Measurements from ENCODE around the gene USP35. TPM values are rescaled to one million over a fixed set of nuclear protein-coding genes. Genes with fewer than 3 reads are reported as not detected.

The USP35 gene
- total and polyA plus RNA-seq, 2 experiments from 2014 or later = 2.7 to 7.0 TPM

- Histone ChIP-seq H3K27me3 (replicated peaks; ENCODE audit: insufficient read depth) (no peaks in the 10 kb centered on the region), H3K4me2 (ENCODE audit: unreplicated experiment) (no peak overlapping the region), H3K4me3 (no peak overlapping the region), H3K9ac (no peak overlapping the region), H3K4me1 (ENCODE audit: insufficient read depth) (no peaks in the 10 kb centered on the region), H3K9me3 (ENCODE audit: low read depth) (no peaks in the 10 kb centered on the region), H3F3A (ENCODE audit: insufficient read depth) (no peaks in the 10 kb centered on the region), H3K79me2 (ENCODE audit: insufficient read depth) (peaks cover 16% of the 10 kb centered on the region), H3K27ac (no peak overlapping the region), H3K36me3 (ENCODE audit: low read depth) (no peaks in the 10 kb centered on the region), H4K20me1 (ENCODE audit: insufficient read depth) (no peaks in the 10 kb centered on the region), H2AFZ (no peak overlapping the region), H3K9me2 (ENCODE audit: insufficient read depth) (no peaks in the 10 kb centered on the region)
- WGBS, 2 experiments (ENCODE audit: low coverage in 1 of 2, low lambda C conversion rate in 2 of 2, missing lambda C conversion rate in 2 of 2) = 92 to 93% methylated on average over 5 of the region's 5 CpGs
- TF ChIP-seq EZH2phosphoT487 (IDR thresholded peaks at IDR 0.05; ENCODE audit: insufficient read depth, low read depth) = no peak
- TF ChIP-seq EZH2 (IDR thresholded peaks at IDR 0.05; ENCODE audit: insufficient read depth, poor library complexity, severe bottlenecking) = no peak
- in situ Hi-C loops (cut with MboI) = no loop called here
- DNase-seq = no peak
Observed at GRCh38 chr11:78199653-78200015, 10.9 kb downstream of the USP35 start.

GRCh38 chr11:78200061-78200460 is 11.3 kb downstream of the USP35 start:
- Histone ChIP-seq H3K36me3 (ENCODE audit: low read depth) (no peaks in the 10 kb centered on the region), H3F3A (ENCODE audit: insufficient read depth) (no peaks in the 10 kb centered on the region), H2AFZ (no peak overlapping the region), H3K27me3 (replicated peaks; ENCODE audit: insufficient read depth) (no peaks in the 10 kb centered on the region), H3K9ac (no peak overlapping the region), H3K9me3 (ENCODE audit: low read depth) (no peaks in the 10 kb centered on the region), H3K9me2 (ENCODE audit: insufficient read depth) (no peaks in the 10 kb centered on the region), H3K4me2 (ENCODE audit: unreplicated experiment) (no peak overlapping the region), H3K79me2 (ENCODE audit: insufficient read depth) (peaks cover 11% of the 10 kb centered on the region), H3K27ac (no peak overlapping the region), H4K20me1 (ENCODE audit: insufficient read depth) (no peaks in the 10 kb centered on the region), H3K4me1 (ENCODE audit: insufficient read depth) (no peaks in the 10 kb centered on the region), H3K4me3 (no peak overlapping the region)
- no peak for DNase-seq
- 88 to 91% methylated on average over 4 of the region's 4 CpGs for WGBS, 2 experiments (ENCODE audit: low coverage in 1 of 2, low lambda C conversion rate in 2 of 2, missing lambda C conversion rate in 2 of 2)
- no peak for TF ChIP-seq EZH2 (IDR thresholded peaks at IDR 0.05; ENCODE audit: insufficient read depth, poor library complexity, severe bottlenecking)
- no peak for TF ChIP-seq EZH2phosphoT487 (IDR thresholded peaks at IDR 0.05; ENCODE audit: insufficient read depth, low read depth)
- in situ Hi-C loops (cut with MboI) = no loop called here

GRCh38 chr11:78200553-78200952 is 11.8 kb downstream of the USP35 start:
- no peaks in the 10 kb centered on the region for H3K36me3 ChIP-seq (ENCODE audit: low read depth)
- 93 to 95% methylated on average over 12 to 13 of the region's 13 CpGs for WGBS, 2 experiments (ENCODE audit: low coverage in 1 of 2, low lambda C conversion rate in 2 of 2, missing lambda C conversion rate in 2 of 2)

GRCh38 chr11:78201096-78201818 is 12.5 kb downstream of the USP35 start:
- 65 to 69% methylated on average over 9 of the region's 9 CpGs for WGBS, 2 experiments (ENCODE audit: low coverage in 1 of 2, low lambda C conversion rate in 2 of 2, missing lambda C conversion rate in 2 of 2)
- H3K27me3 ChIP-seq (replicated peaks; ENCODE audit: insufficient read depth) = no peaks in the 10 kb centered on the region
- no peaks in the 10 kb centered on the region for H3K9me2 ChIP-seq (ENCODE audit: insufficient read depth)
- no peak overlapping the region for H3K27ac ChIP-seq
- no peak overlapping the region for H3K4me3 ChIP-seq
- TF ChIP-seq EZH2 (IDR thresholded peaks at IDR 0.05; ENCODE audit: insufficient read depth, poor library complexity, severe bottlenecking) (no peak), EZH2phosphoT487 (IDR thresholded peaks at IDR 0.05; ENCODE audit: insufficient read depth, low read depth) (no peak)
- in situ Hi-C loops (cut with MboI) = no loop called here
- no peak for DNase-seq
- no peaks in the 10 kb centered on the region for H3K36me3 ChIP-seq (ENCODE audit: low read depth)
- H3K9ac ChIP-seq = no peak overlapping the region
- H4K20me1 ChIP-seq (ENCODE audit: insufficient read depth) = no peaks in the 10 kb centered on the region
- H3K79me2 ChIP-seq (ENCODE audit: insufficient read depth) = no peaks in the 10 kb centered on the region; the same call in 1 of the 2 replicates
- no peaks in the 10 kb centered on the region for H3F3A ChIP-seq (ENCODE audit: insufficient read depth)
- no peak overlapping the region for H3K4me2 ChIP-seq (ENCODE audit: unreplicated experiment)
- no peaks in the 10 kb centered on the region for H3K9me3 ChIP-seq (ENCODE audit: low read depth)
- H2AFZ ChIP-seq = no peak overlapping the region
- no peaks in the 10 kb centered on the region for H3K4me1 ChIP-seq (ENCODE audit: insufficient read depth)

More at GRCh38 chr11:78200553-78200952, 11.8 kb downstream of the USP35 start:
- Histone ChIP-seq H3K9me3 (ENCODE audit: low read depth) (no peaks in the 10 kb centered on the region), H3K27ac (no peak overlapping the region), H2AFZ (no peak overlapping the region), H3K9ac (no peak overlapping the region), H3K4me2 (ENCODE audit: unreplicated experiment) (no peak overlapping the region), H3K79me2 (ENCODE audit: insufficient read depth) (peaks cover 6% of the 10 kb centered on the region), H3K9me2 (ENCODE audit: insufficient read depth) (no peaks in the 10 kb centered on the region), H3F3A (ENCODE audit: insufficient read depth) (no peaks in the 10 kb centered on the region), H4K20me1 (ENCODE audit: insufficient read depth) (no peaks in the 10 kb centered on the region), H3K4me3 (no peak overlapping the region), H3K27me3 (replicated peaks; ENCODE audit: insufficient read depth) (no peaks in the 10 kb centered on the region), H3K4me1 (ENCODE audit: insufficient read depth) (no peaks in the 10 kb centered on the region)
- TF ChIP-seq EZH2 (IDR thresholded peaks at IDR 0.05; ENCODE audit: insufficient read depth, poor library complexity, severe bottlenecking) (no peak), EZH2phosphoT487 (IDR thresholded peaks at IDR 0.05; ENCODE audit: insufficient read depth, low read depth) (no peak)
- no peak for DNase-seq
- in situ Hi-C loops (cut with MboI) = no loop called here
